NK-92 treated with Interleukin-12 subunit alpha and Interleukin-12 subunit beta, amount 100 ng/mL, for 24 hours (cell line): ENCODE data around the gene AMBRA1.

Source experiments
- DNase-seq: peaks from one replicate; lab custom pipeline; 2025; lab: John Stamatoyannopoulos, UW

The AMBRA1 gene

DNA sequence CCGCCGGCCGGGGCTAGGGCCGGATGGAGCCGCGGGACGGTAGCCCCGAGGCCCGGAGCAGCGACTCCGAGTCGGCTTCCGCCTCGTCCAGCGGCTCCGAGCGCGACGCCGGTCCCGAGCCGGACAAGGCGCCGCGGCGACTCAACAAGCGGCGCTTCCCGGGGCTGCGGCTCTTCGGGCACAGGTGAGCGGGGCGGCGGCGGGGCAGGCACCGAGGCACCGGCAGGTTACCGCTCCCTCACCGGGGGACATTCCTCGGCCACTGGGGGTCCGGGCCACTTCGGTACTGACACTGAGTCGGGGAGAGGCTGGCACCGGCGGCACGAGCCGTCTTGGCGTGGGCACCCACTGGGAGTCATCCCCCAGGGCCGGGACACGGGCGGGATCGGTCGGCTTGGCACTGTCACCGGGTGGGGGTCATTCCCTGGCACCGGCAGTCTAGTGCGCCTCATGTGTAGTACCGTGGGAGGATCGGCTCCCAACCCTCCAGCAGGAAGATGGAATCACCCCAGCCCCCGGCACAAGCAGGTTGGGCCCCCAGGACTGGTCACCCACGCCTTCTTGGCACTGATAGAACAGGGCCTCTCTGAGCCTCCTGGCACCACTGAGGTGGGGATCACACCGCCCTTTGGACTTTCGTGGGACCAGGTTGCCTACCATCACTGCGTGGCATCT lies 246.0 kb downstream of the AMBRA1 start:
- DNase-seq, result no peak

DNA sequence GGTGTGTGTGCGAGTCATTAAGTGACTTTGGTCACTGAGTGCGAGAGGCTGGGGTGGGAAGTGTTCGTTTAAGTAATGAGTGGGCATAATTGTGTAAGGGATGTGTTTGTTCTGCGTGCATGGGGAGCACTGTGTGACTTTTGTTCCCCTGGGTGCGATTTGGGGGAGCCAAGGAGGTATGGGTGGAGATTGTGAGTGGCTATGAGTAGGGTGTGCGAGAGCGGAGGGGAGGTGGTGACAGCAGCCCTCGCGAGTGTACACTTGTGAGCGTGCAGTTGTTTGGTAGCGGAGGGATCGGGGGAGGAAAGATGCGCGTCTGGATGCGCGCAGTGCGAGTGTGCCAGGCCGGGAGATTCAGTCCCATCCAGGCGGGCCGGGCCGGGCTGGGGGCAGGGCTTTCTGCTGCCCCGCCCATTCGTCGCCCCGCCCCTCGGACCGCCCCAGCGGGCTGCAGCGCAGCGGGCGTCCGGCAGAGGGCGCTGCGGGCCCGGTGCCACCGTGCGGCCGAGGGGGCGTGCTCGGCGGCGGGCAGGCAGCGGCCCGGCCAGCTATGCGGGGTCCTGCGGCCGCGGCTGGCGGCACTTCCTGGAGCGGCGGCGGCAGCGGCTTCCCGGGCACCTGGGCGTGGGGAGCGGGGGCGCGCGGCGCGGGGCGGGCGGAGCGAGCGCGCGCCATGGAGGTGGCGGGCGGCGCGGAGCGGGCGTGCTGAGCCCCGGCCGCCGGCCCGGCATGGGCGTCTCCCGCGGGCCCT lies 246.8 kb downstream of the AMBRA1 start, which contains the start of gene DGKZ:
TSS of gene DGKZ (plus strand) at position 578 of the 751 bp plus-strand sequence. CDS start 197 bp downstream, outside the sequence.
- peak; percentile 71 for DNase-seq
